ENCODE results near the gene KLHDC10. TPM values are rescaled to one million over a fixed set of nuclear protein-coding genes. Genes with fewer than 3 reads are reported as not detected.
A peak's percentile ranks its signal among the peaks of the same experiment; 100 is the strongest.
"Not testable (repeated sequence)": the region's sequence is repeated elsewhere in the genome, so short reads cannot be mapped to it uniquely, and the experiment has no call there.

The KLHDC10 gene
- 76.3 and 92.0 TPM in 2 replicates for total RNA-seq (2014; rRNA removed; shearing (Covaris generic))

- peaks cover 16% of the 10 kb centered on the region for H3K4me1 ChIP-seq
- peak within 1 kb of the TSS; percentile 80 for H3K4me3 ChIP-seq
- H3K27ac ChIP-seq: peak within 1 kb of the TSS; percentile 52
- H3K9me3 ChIP-seq (replicated peaks): no peaks in the 10 kb centered on the region
- no peaks in the 10 kb centered on the region for H3K27me3 ChIP-seq
- peak; percentile 98 to 99 for DNase-seq
- H3K36me3 ChIP-seq: 0 out of 2 replicates have a peak, but pooled peaks cover 9% of the 10 kb centered on the region
These were observed at the start of gene KLHDC10 for GRCh38 chr7:130069978-130070860. Gene KLHDC10 (plus strand): TSS chr7:130070534. CDS start chr7:130070644, 110 bp downstream.

DNA sequence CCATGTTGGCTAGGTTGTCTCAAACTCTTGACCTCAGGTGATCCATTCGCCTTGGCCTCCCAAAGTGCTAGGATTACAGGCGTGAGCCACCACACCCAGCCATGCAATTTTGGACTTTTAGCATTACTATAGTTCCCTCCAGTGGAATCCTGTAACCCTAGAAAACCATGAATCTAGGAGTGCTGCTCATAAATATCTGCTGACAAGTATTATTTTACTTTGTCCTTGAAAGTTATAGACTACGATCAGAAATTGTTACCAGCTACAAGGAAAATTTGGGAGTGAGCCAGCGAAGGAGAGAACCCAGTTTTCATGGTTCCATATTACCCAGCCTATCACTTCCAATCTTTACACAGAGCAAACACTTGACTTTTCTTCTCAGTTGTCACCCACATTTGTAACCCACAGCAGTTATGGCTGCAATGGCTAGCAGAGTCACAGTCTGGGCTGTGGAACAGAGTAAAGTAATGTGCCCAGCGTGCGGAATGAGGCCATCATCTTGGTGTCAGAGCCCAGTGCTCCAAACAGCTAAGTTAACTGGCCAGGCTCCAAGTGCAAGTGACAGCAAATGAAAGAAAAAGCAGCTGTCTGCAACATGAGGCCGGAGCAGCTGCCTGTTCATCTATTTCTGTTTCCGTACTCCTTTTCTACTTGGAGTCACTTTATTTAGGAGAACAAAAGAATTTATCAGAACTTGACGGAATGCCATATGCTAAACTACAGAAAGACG lies 49.1 kb upstream of the KLHDC10 start:
- Histone ChIP-seq H3K4me3 (no peak overlapping the region), H3K27ac (peak overlapping the region; percentile 82), H3K9me3 (replicated peaks) (no peaks in the 10 kb centered on the region), H3K4me1 (peaks cover 18% of the 10 kb centered on the region), H3K36me3 (peaks cover 73% of the 10 kb centered on the region), H3K27me3 (no peaks in the 10 kb centered on the region)
- peak; percentile 87 to 93 for DNase-seq

- DNase-seq: no peak
- peak overlapping the region; percentile 82 for H3K27ac ChIP-seq
These were observed 48.2 kb upstream of the KLHDC10 start for GRCh38 chr7:130022115-130022514.

DNA sequence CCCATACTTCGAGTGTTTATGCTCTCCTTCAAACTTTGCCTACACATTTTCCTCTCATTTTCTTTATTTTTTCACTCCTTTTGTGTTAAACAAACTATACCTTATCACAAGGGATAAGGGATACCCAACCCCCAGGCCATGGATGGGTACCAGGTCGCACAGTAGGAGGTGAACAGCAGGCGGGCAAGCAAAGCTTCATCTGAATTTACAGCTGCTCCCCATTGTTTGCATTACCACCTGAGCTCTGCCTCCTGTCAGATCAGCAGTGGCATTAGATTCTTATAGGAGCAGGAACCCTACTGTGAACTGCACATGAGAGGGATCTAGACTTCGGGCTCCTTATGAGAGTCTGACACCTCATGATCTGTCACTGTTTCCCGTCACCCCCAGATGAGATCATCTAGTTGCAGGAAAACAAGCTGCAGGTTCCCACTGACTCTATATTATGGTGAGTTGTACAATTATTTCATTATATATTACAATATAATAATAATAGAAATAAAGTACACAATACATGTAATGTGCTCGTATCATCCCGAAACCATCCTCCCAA lies 47.6 kb upstream of the KLHDC10 start:
- Histone ChIP-seq H3K36me3 (peaks cover 81% of the 10 kb centered on the region), H3K27ac (no peak overlapping the region)

More at GRCh38 chr7:130022115-130022514, 48.2 kb upstream of the KLHDC10 start:
- H3K36me3 ChIP-seq: peaks cover 78% of the 10 kb centered on the region
- H3K4me1 ChIP-seq: peaks cover 18% of the 10 kb centered on the region
- no peaks in the 10 kb centered on the region for H3K27me3 ChIP-seq
- no peaks in the 10 kb centered on the region for H3K9me3 ChIP-seq (replicated peaks)
- H3K4me3 ChIP-seq: no peak overlapping the region

GRCh38 chr7:130024390-130024789 lies 45.9 kb upstream of the KLHDC10 start:
- Histone ChIP-seq H3K9me3 (replicated peaks) (no peaks in the 10 kb centered on the region), H3K4me1 (peaks cover 18% of the 10 kb centered on the region), H3K4me3 (no peak overlapping the region), H3K36me3 (peaks cover 81% of the 10 kb centered on the region), H3K27ac (no peak overlapping the region), H3K27me3 (no peaks in the 10 kb centered on the region)
- DNase-seq: no peak

More for the DNA sequence above, 47.6 kb upstream of the KLHDC10 start:
- H3K4me1 ChIP-seq: peaks cover 18% of the 10 kb centered on the region
- no peaks in the 10 kb centered on the region for H3K9me3 ChIP-seq (replicated peaks)
- H3K27me3 ChIP-seq: no peaks in the 10 kb centered on the region
- no peak overlapping the region for H3K4me3 ChIP-seq
- no peak for DNase-seq

- no peaks in the 10 kb centered on the region for H3K4me1 ChIP-seq
- peaks cover 48% of the 10 kb centered on the region for H3K36me3 ChIP-seq
- H3K4me3 ChIP-seq: no peak overlapping the region
- H3K27me3 ChIP-seq: no peaks in the 10 kb centered on the region
- H3K9me3 ChIP-seq (replicated peaks): no peaks in the 10 kb centered on the region
- no peak for DNase-seq
- no peak overlapping the region for H3K27ac ChIP-seq
These were observed 37.6 kb upstream of the KLHDC10 start for GRCh38 chr7:130032698-130033097.

DNA sequence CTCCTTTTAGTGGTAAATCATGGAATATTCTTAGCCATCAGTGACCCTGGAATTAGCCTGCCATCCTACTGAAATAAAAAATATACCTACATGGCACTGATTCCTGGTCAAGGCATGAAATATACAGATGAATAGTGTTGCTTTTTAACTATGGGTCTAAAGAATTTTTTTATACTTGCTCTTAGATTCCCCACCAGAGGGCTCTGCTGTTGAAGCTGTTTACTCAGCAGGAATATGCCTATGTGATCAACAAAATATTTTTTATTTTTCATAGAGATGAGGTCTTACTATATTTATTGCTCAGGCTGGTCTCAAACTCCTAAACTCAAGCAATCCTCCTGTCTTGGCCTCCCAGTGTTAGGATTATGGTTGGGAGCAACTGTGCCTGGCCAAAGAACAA lies 32.6 kb upstream of the KLHDC10 start:
- Histone ChIP-seq H3K9me3 (replicated peaks) (no peaks in the 10 kb centered on the region), H3K4me1 (no peaks in the 10 kb centered on the region), H3K36me3 (peaks cover 40% of the 10 kb centered on the region), H3K27me3 (no peaks in the 10 kb centered on the region), H3K27ac (no peak overlapping the region), H3K4me3 (no peak overlapping the region)
- no peak for DNase-seq

- no peak overlapping the region for H3K4me3 ChIP-seq
- peaks cover 51% of the 10 kb centered on the region for H3K36me3 ChIP-seq
- DNase-seq: no peak
These were observed 29.8 kb upstream of the KLHDC10 start for GRCh38 chr7:130040576-130040975.

DNA sequence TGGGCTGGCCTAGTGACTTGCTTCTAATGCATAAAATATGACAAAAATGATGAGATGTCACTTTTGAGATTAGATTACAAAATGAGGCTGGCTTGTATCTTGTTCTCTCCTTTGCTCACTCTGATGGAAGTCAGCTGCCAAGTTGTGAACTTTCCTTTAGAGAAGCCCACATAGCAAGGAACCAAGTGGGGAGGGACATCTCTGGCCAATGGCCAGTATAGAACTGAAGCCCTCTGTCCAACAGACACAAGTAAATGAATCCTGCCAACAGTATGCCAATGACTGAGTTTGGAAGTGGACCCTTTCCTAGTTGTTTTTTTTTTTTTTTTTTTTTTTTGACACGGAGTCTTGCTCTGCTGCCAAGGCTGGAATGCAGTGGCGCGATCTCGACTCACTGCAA lies 22.5 kb upstream of the KLHDC10 start:
- Histone ChIP-seq H3K36me3 (peaks cover 18% of the 10 kb centered on the region), H3K4me3 (no peak overlapping the region), H3K27ac (no peak overlapping the region), H3K4me1 (peaks cover 5% of the 10 kb centered on the region; the same call in 1 of the 2 replicates), H3K27me3 (no peaks in the 10 kb centered on the region), H3K9me3 (replicated peaks) (no peaks in the 10 kb centered on the region)
- DNase-seq: no peak

More at GRCh38 chr7:130040576-130040975, 29.8 kb upstream of the KLHDC10 start:
- Histone ChIP-seq H3K4me1 (no peaks in the 10 kb centered on the region), H3K27ac (no peak overlapping the region), H3K9me3 (replicated peaks) (no peaks in the 10 kb centered on the region), H3K27me3 (no peaks in the 10 kb centered on the region)

GRCh38 chr7:130048906-130049305 lies 21.4 kb upstream of the KLHDC10 start:
- Histone ChIP-seq H3K36me3 (peaks cover 9% of the 10 kb centered on the region), H3K4me1 (peaks cover 5% of the 10 kb centered on the region; the same call in 1 of the 2 replicates), H3K27ac (no peak overlapping the region), H3K27me3 (no peaks in the 10 kb centered on the region), H3K9me3 (replicated peaks) (no peaks in the 10 kb centered on the region), H3K4me3 (no peak overlapping the region)
- DNase-seq: no peak

- H3K27ac ChIP-seq; H3K9me3 ChIP-seq (replicated peaks); H3K36me3 ChIP-seq; DNase-seq; H3K4me1 ChIP-seq; H3K4me3 ChIP-seq; H3K27me3 ChIP-seq: not testable (repeated sequence)
These were observed 18.1 kb upstream of the KLHDC10 start for GRCh38 chr7:130052250-130052649.

GRCh38 chr7:130055198-130055597 lies 15.1 kb upstream of the KLHDC10 start:
- not testable (repeated sequence) for H3K27me3 ChIP-seq; DNase-seq; H3K9me3 ChIP-seq (replicated peaks); H3K27ac ChIP-seq; H3K36me3 ChIP-seq; H3K4me3 ChIP-seq
- H3K4me1 ChIP-seq: peaks cover 10% of the 10 kb centered on the region; the same call in 1 of the 2 replicates

GRCh38 chr7:130062246-130062645 lies 8.1 kb upstream of the KLHDC10 start:
- DNase-seq: no peak
- Histone ChIP-seq H3K27ac (no peak overlapping the region), H3K9me3 (replicated peaks) (no peaks in the 10 kb centered on the region), H3K4me3 (no peak overlapping the region), H3K27me3 (no peaks in the 10 kb centered on the region), H3K4me1 (peaks cover 13% of the 10 kb centered on the region; the same call in 1 of the 2 replicates), H3K36me3 (no peaks in the 10 kb centered on the region)

- no peak overlapping the region for H3K4me3 ChIP-seq
- DNase-seq: peak; percentile 85 to 88
These were observed 7.3 kb upstream of the KLHDC10 start for GRCh38 chr7:130063036-130063435.

DNA sequence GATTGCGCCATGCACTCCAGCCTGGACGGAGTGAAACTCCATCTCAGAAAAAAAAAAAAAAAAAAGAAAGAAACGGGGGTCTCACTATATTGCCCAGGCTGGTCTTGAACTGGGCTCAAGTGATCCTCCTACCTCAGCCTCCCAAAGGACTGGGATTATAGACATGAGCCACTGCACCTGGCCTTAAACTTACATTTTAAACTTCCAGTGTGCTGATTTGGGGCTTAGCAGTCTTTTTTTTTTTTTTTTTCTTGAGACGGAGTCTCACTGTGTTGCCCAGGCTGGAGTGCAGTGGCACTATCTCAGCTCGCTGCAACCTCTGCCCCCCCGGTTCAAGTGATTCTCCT lies 5.8 kb upstream of the KLHDC10 start:
- not testable (repeated sequence) for H3K36me3 ChIP-seq; H3K27ac ChIP-seq; H3K27me3 ChIP-seq; H3K4me1 ChIP-seq; DNase-seq; H3K4me3 ChIP-seq; H3K9me3 ChIP-seq (replicated peaks)

More at GRCh38 chr7:130063036-130063435, 7.3 kb upstream of the KLHDC10 start:
- Histone ChIP-seq H3K9me3 (replicated peaks) (no peaks in the 10 kb centered on the region), H3K27me3 (no peaks in the 10 kb centered on the region), H3K36me3 (no peaks in the 10 kb centered on the region), H3K4me1 (peaks cover 13% of the 10 kb centered on the region; the same call in 1 of the 2 replicates), H3K27ac (no peak overlapping the region)
